Neuronal stem cell (in vitro differentiated cells): ENCODE results near the gene IRAK1.

Experiments
- DNase-seq: peaks from one replicate; pipeline ENCODE4 v3.0.0-alpha.2; 2013; ENCODE audit warnings: low spot score
- H2AFZ ChIP-seq: one replicate; pipeline ENCODE4 v1.6.1; 2013; ENCODE audit warnings: mild to moderate bottlenecking, low read length, inconsistent platforms
- H2AK5ac ChIP-seq: 2 replicates; pipeline ENCODE4 v1.6.1; 2013; ENCODE audit warnings: low read depth, mild to moderate bottlenecking, inconsistent platforms, low read length, moderate library complexity, mixed read lengths
- H2BK120ac ChIP-seq: 2 replicates; pipeline ENCODE4 v1.6.1; 2013; ENCODE audit warnings: low read depth, mild to moderate bottlenecking, inconsistent platforms, low read length, moderate library complexity, mixed read lengths
- H2BK12ac ChIP-seq: one replicate; pipeline ENCODE4 v1.6.1; 2013; ENCODE audit warnings: low read length, inconsistent platforms
- H2BK15ac ChIP-seq: 2 replicates; pipeline ENCODE4 v1.6.1; 2013; ENCODE audit warnings: mild to moderate bottlenecking, low read length, inconsistent platforms, mixed read lengths
- H2BK5ac ChIP-seq: one replicate; pipeline ENCODE4 v1.6.1; 2013; ENCODE audit warnings: inconsistent platforms, mild to moderate bottlenecking, low read length, moderate library complexity
- H3K14ac ChIP-seq: one replicate; pipeline ENCODE4 v1.6.1; 2013; ENCODE audit warnings: low read length, inconsistent platforms
- H3K18ac ChIP-seq: 2 replicates; pipeline ENCODE4 v1.6.1; 2013; ENCODE audit warnings: low read length, inconsistent platforms
- H3K23ac ChIP-seq: 2 replicates; pipeline ENCODE4 v1.6.1; 2013; ENCODE audit warnings: low read depth, mild to moderate bottlenecking, mixed read lengths, low read length, inconsistent platforms; ENCODE audit not compliant: poor library complexity
- H3K27ac ChIP-seq: replicated peaks from 3 replicates; pipeline ENCODE4 v1.5.1; 2013; ENCODE audit warnings: low read length, inconsistent platforms
- H3K27me3 ChIP-seq, 3 experiments: 2 replicates each; pipeline ENCODE4 v1.6.1; 2013; ENCODE audit warnings: low read length in 3 of 3, mild to moderate bottlenecking in 2 of 3, inconsistent platforms in 1 of 3, low read depth in 1 of 3, mixed read lengths in 1 of 3, moderate library complexity in 1 of 3; ENCODE audit not compliant: control insufficient read depth in 3 of 3, insufficient read depth in 3 of 3
- H3K36me3 ChIP-seq, 2 donors: replicated peaks in 1 of 2; 2 replicates each; pipeline ENCODE4 v1.6.1; 2013; ENCODE audit warnings: low read length in 2 of 2; ENCODE audit not compliant: control insufficient read depth in 2 of 2, insufficient read depth in 2 of 2
- H3K4ac ChIP-seq: 2 replicates; pipeline ENCODE4 v1.6.1; 2013; ENCODE audit warnings: inconsistent platforms, mild to moderate bottlenecking, low read length, moderate library complexity
- H3K4me1 ChIP-seq, 2 donors: 1 replicate in 1 of 2; 2 replicates in 1 of 2; pipeline ENCODE4 v1.6.1; 2013; ENCODE audit warnings: low read length in 2 of 2, low read depth in 1 of 2; ENCODE audit not compliant: control insufficient read depth in 2 of 2, insufficient read depth in 1 of 2
- H3K4me2 ChIP-seq: one replicate; pipeline ENCODE4 v1.6.1; 2013; ENCODE audit warnings: mild to moderate bottlenecking, low read length, inconsistent platforms; ENCODE audit not compliant: insufficient read depth, poor library complexity, severe bottlenecking
- H3K4me3 ChIP-seq, 2 donors: 2 replicates each; pipeline ENCODE4 v1.5.1; 2013; ENCODE audit warnings: low read length in 2 of 2, mild to moderate bottlenecking in 2 of 2, inconsistent platforms in 1 of 2, moderate library complexity in 1 of 2
- H3K79me1 ChIP-seq: one replicate; pipeline ENCODE4 v1.6.1; 2013; ENCODE audit warnings: low read depth, mild to moderate bottlenecking, inconsistent platforms, low read length, moderate library complexity
- H3K9ac ChIP-seq: one replicate; pipeline ENCODE4 v1.6.1; 2013; ENCODE audit warnings: mild to moderate bottlenecking, low read depth, low read length, inconsistent platforms; ENCODE audit not compliant: poor library complexity
- H3K9me3 ChIP-seq, 2 donors: replicated peaks in 1 of 2; 2 replicates each; pipeline versions ENCODE3 to v1.6.1; 2013; ENCODE audit warnings: low read length in 2 of 2, mild to moderate bottlenecking in 2 of 2, inconsistent platforms in 1 of 2, low read depth in 1 of 2, mixed read lengths in 1 of 2, moderate library complexity in 1 of 2; ENCODE audit not compliant: control insufficient read depth in 2 of 2, insufficient read depth in 1 of 2
- H4K8ac ChIP-seq: one replicate; pipeline ENCODE4 v1.6.1; 2013; ENCODE audit warnings: low read depth, mild to moderate bottlenecking, inconsistent platforms, low read length, moderate library complexity
- H4K91ac ChIP-seq: one replicate; pipeline ENCODE4 v1.6.1; 2013; ENCODE audit warnings: low read length, low read depth, mild to moderate bottlenecking, inconsistent platforms; ENCODE audit not compliant: poor library complexity
- WGBS, 2 donors: extraction: QIAGEN DNeasy Blood & Tissue Kit; methylation state at CpG; one replicate each; pipeline ENCODE4 v1.1.7; 2013; ENCODE audit warnings: missing lambda C conversion rate in 2 of 2, mixed read lengths in 1 of 2; ENCODE audit not compliant: insufficient read length in 2 of 2, insufficient replicate concordance in 1 of 2; ENCODE audit errors: extremely low coverage in 2 of 2; 5-methylcytosine and 5-hydroxymethylcytosine counted together

Gene IRAK1

DNA sequence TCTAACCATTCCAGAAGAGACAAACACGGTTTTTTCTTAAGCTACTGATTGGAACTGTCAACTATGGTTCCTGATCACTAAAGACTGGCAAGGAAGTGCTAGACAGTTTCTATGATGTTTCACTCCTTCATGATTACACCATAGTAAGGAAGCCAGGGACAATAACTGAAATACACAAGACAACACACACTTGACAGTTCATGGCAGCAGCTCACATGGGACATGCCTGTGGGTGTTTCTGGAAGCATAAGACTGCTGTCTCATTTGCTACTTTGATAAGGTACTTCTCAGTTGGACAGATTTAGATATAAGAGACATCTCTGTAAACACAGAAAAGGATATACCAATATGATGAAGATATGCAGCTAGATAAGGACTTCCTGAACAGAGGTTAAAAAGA lies 8.3 kb upstream of the IRAK1 start:
- H3K9me3 ChIP-seq, result no peaks in the 10 kb centered on the region
- H2BK15ac ChIP-seq, result no peak overlapping the region
- H3K4ac ChIP-seq, result no peak overlapping the region
- no peak overlapping the region for H2BK5ac ChIP-seq
- peaks cover 13 to 70% of the 10 kb centered on the region in 2 donors for H3K36me3 ChIP-seq
- no peak for DNase-seq
- no peak overlapping the region for H3K23ac ChIP-seq
- no CpG with 5 or more reads among the region's 1 CpG for WGBS, 2 donors
- no peak overlapping the region for H2BK12ac ChIP-seq
- peaks cover 0 to 3% of the 10 kb centered on the region in 2 donors for H3K4me1 ChIP-seq
- H3K4me3 ChIP-seq, result no peak overlapping the region
- no peak overlapping the region for H2AFZ ChIP-seq
- no peak overlapping the region for H3K9ac ChIP-seq
- no peak overlapping the region for H3K14ac ChIP-seq
- no peak overlapping the region for H3K18ac ChIP-seq
- H2BK120ac ChIP-seq, result no peak overlapping the region
- no peak overlapping the region for H3K4me2 ChIP-seq
- peaks cover 0 to 73% (median 0%) of the 10 kb centered on the region in 3 experiments for H3K27me3 ChIP-seq
- H3K27ac ChIP-seq, result no peak overlapping the region
- no peak overlapping the region for H2AK5ac ChIP-seq
- H3K79me1 ChIP-seq, result peaks cover 1% of the 10 kb centered on the region
- no peak overlapping the region for H4K8ac ChIP-seq
- no peak overlapping the region for H4K91ac ChIP-seq

- no peak overlapping the region for H3K9ac ChIP-seq
- no peak overlapping the region for H2BK120ac ChIP-seq
- H3K18ac ChIP-seq, result no peak overlapping the region
- H3K27ac ChIP-seq, result no peak overlapping the region
- no peak overlapping the region for H3K23ac ChIP-seq
- peaks cover 0 to 72% (median 0%) of the 10 kb centered on the region in 3 experiments for H3K27me3 ChIP-seq
- H2AK5ac ChIP-seq, result no peak overlapping the region
- no peak overlapping the region for H3K4ac ChIP-seq
- H3K9me3 ChIP-seq, result no peaks in the 10 kb centered on the region
- H4K91ac ChIP-seq, result no peak overlapping the region
- no peak overlapping the region for H2AFZ ChIP-seq
- H2BK5ac ChIP-seq, result no peak overlapping the region
- peaks cover 11 to 60% of the 10 kb centered on the region in 2 donors for H3K36me3 ChIP-seq
- no peak for DNase-seq
- no peak overlapping the region for H4K8ac ChIP-seq
- no CpG with 5 or more reads among the region's 6 CpGs for WGBS, 2 donors
- no peak overlapping the region for H3K4me3 ChIP-seq
- peaks cover 3% of the 10 kb centered on the region for H3K79me1 ChIP-seq
- H2BK12ac ChIP-seq, result no peak overlapping the region
- peaks cover 3 to 7% of the 10 kb centered on the region in 2 donors for H3K4me1 ChIP-seq
- no peak overlapping the region for H3K4me2 ChIP-seq
- no peak overlapping the region for H2BK15ac ChIP-seq
- no peak overlapping the region for H3K14ac ChIP-seq
Measured at GRCh38 chrX:154027022-154027402, 7.3 kb upstream of the IRAK1 start.

DNA sequence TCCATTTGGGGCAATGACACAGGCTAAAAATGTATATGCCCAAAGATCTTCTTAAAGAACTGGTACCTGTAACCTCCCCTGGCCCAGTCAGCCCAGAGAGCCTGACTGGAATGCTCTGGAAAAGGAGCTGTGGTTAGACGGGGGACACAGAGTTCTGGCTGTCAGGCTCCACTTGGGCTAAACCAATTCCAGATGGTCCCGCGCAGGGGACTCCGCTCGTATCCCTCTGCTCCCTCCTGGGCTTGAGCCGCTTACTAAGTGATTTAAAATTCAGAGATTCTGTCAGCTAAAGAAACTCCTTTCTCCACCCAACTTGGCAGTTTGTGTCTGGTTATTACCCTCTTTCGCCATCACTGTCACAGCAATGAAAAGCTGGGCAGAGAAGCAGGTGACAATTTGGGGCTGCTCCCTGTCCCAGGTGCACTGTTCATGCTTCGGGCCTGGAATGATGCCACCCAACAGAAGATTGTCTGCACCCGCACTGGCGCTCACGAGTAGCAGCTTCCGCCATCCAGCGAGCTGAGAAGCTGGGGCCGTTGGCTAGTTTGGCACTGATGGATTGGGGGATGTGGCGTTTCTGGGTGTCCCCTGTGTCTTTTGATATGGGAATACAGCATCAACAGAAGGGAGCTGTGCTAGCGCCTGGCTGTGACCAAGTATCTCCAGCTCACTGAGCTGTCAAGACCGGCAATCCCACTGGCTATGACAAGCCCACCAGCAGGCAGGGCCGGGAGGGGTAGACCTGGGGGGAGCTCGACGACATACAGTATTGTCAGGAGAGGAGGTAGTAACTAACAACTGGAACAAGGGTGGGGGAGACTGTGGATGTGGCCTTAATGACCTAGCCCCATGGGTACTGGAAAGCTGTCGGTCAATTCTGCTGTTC lies 6.7 kb upstream of the IRAK1 start:
- Histone ChIP-seq H2BK5ac (no peak overlapping the region), H2AK5ac (no peak overlapping the region), H2BK120ac (no peak overlapping the region), H3K9ac (no peak overlapping the region), H3K4me2 (no peak overlapping the region), H2BK15ac (no peak overlapping the region), H2AFZ (no peak overlapping the region), H3K27me3 (peaks cover 0 to 70% (median 0%) of the 10 kb centered on the region in 3 experiments), H4K8ac (no peak overlapping the region), H3K4me3 (no peak overlapping the region), H3K4me1 (peaks cover 3 to 7% of the 10 kb centered on the region in 2 donors), H3K4ac (no peak overlapping the region), H3K14ac (no peak overlapping the region), H3K36me3 (peaks cover 8 to 54% of the 10 kb centered on the region in 2 donors), H3K18ac (no peak overlapping the region), H4K91ac (no peak overlapping the region), H3K27ac (no peak overlapping the region), H3K9me3 (no peaks in the 10 kb centered on the region), H2BK12ac (no peak overlapping the region), H3K79me1 (peaks cover 3% of the 10 kb centered on the region), H3K23ac (no peak overlapping the region)
- no CpG with 5 or more reads among the region's 21 CpGs for WGBS, 2 donors
- DNase-seq, result no peak

DNA sequence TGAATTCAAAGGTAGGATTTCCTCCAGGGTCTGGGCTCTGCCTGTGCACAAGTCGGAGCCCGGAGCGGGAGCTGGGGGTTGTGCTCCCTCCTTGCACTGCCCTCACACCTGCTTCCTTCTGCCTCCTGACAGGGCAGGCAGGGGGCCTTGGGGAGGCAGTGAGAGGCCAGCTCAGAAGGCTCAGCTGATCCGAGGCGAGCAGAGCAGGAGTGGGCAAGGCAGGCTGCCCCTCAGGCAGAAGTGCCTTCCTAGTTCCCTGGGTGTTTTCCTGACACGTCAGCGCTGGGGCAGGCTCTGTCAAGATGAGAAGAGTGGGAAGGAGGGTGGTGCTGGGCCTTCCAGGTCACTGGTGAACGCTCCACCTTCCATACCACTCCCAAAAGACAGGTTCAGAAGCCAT lies 5.5 kb upstream of the IRAK1 start:
- Histone ChIP-seq H2BK12ac (no peak overlapping the region), H3K4ac (no peak overlapping the region), H2AFZ (no peak overlapping the region), H2BK5ac (no peak overlapping the region), H3K4me1 (peaks cover 7 to 14% of the 10 kb centered on the region in 2 donors), H2AK5ac (no peak overlapping the region), H3K27me3 (peaks cover 0 to 69% (median 0%) of the 10 kb centered on the region in 3 experiments), H3K9me3 (no peaks in the 10 kb centered on the region), H3K18ac (no peak overlapping the region), H2BK15ac (no peak overlapping the region), H3K4me3 (no peak overlapping the region), H4K91ac (no peak overlapping the region), H3K9ac (peak overlapping the region; percentile 44), H3K14ac (no peak overlapping the region), H3K79me1 (peaks cover 3% of the 10 kb centered on the region), H3K27ac (no peak overlapping the region), H3K36me3 (peaks cover 6 to 44% of the 10 kb centered on the region in 2 donors), H3K23ac (no peak overlapping the region), H2BK120ac (no peak overlapping the region), H4K8ac (no peak overlapping the region), H3K4me2 (no peak overlapping the region)
- WGBS, 2 donors, result no CpG with 5 or more reads among the region's 8 CpGs
- DNase-seq, result no peak
